Gastroesophageal sphincter (tissue), 4 donors: ENCODE data around the gene MZT1. TPM values are rescaled to one million over a fixed set of nuclear protein-coding genes. Genes with fewer than 3 reads are reported as not detected.
A peak's percentile ranks its signal among the peaks of the same experiment; 100 is the strongest.
"Not testable (repeated sequence)": the region's sequence is repeated elsewhere in the genome, so short reads cannot be mapped to it uniquely, and the experiment has no call there.

Experiments used
- ATAC-seq: fragments of 150-250 bp; one replicate; pipeline ENCODE4 v1.9.1; 2016; ENCODE audit warnings: mild to moderate bottlenecking, moderate library complexity
- H3K27ac ChIP-seq, 4 donors: fragments of 200-600 bp; sonication (generic) in 3 of 4; 1 replicate in 3 of 4; 2 replicates in 1 of 4; pipeline ENCODE4 v1.5.1; 2016 to 2019
- H3K27me3 ChIP-seq: fragments of 200-600 bp; sonication (generic); one replicate; pipeline ENCODE4 v1.5.1; 2019
- H3K36me3 ChIP-seq, 2 donors: fragments of 200-600 bp; sonication (generic); one replicate each; pipeline ENCODE4 v1.5.1; 2019; ENCODE audit warnings: control low read depth in 1 of 2
- H3K4me1 ChIP-seq, 3 donors: fragments of 200-600 bp; sonication (generic); 1 replicate in 2 of 3; 2 replicates in 1 of 3; pipeline ENCODE4 v1.5.1; 2016 to 2019; ENCODE audit warnings: control low read depth in 2 of 3
- H3K4me3 ChIP-seq, 2 donors: fragments of 200-600 bp; sonication (generic); one replicate each; pipeline ENCODE4 v1.5.1; 2019; ENCODE audit warnings: mild to moderate bottlenecking in 1 of 2, moderate library complexity in 1 of 2
- H3K9me3 ChIP-seq, 3 donors: fragments of 200-600 bp; sonication (generic); one replicate each; pipeline ENCODE4 v1.5.1; 2017 to 2019; ENCODE audit warnings: control low read depth in 2 of 3
- CTCF ChIP-seq, 4 experiments: fragments of 200-600 bp in 2 of 4; fragments of 450-650 bp in 2 of 4; sonication (generic) in 1 of 4; IDR thresholded peaks; one replicate each; pipeline ENCODE4 v1.5.1; 2017 to 2019; ENCODE audit warnings: antibody characterized with exemption in 4 of 4, mild to moderate bottlenecking in 2 of 4, moderate library complexity in 2 of 4
- EP300 ChIP-seq: sonication (generic); formaldehyde crosslinking; IDR thresholded peaks from one replicate; pipeline ENCODE4 v1.6.1; 2017; ENCODE audit warnings: antibody characterized with exemption, mild to moderate bottlenecking
- POLR2A ChIP-seq, 2 donors: fragments of 450-650 bp; IDR thresholded peaks; one replicate each; pipeline ENCODE4 v1.6.1; 2017; ENCODE audit warnings: antibody characterized with exemption in 2 of 2, mild to moderate bottlenecking in 2 of 2, moderate library complexity in 1 of 2
- POLR2AphosphoS5 ChIP-seq: sonication (generic); formaldehyde crosslinking; IDR thresholded peaks from one replicate; pipeline ENCODE4 v1.6.1; 2017; ENCODE audit warnings: antibody characterized with exemption
- WGBS, 2 donors: methylation state at CpG; one replicate each; pipeline ENCODE4 v1.1.5; 2018; ENCODE audit warnings: low coverage in 1 of 2; 5-methylcytosine and 5-hydroxymethylcytosine counted together
- total RNA-seq, 4 donors: library from RNA; depleted of rRNA; stranded (reverse); fragments of >200 nt; gene quantifications; one replicate each; pipeline ENCODE4 v1.1.0, GENCODE V29; 2016

Gene MZT1
- total RNA-seq, 4 donors from 2014 or later, result 4.7 to 12.1 (median 7.8) TPM

GRCh38 chr13:72728290-72728605 is 819 bp upstream of the MZT1 start:
- peaks cover 5 to 25% (median 10%) of the 10 kb centered on the region in 3 donors for H3K4me1 ChIP-seq
- ATAC-seq, result no peak
- TF ChIP-seq POLR2AphosphoS5 (no peak), EP300 (no peak), POLR2A (IDR thresholded peaks at IDR 0.05) (no peak), CTCF (IDR thresholded peaks at IDR 0.05) (no peak)
- H3K4me3 ChIP-seq, result peak overlapping the region; percentile 51 to 94
- no peaks in the 10 kb centered on the region for H3K9me3 ChIP-seq
- H3K27ac ChIP-seq, result peak overlapping the region in 3 of 4 donors; percentile 77 to 80 (median 77)
- H3K27me3 ChIP-seq, result no peaks in the 10 kb centered on the region
- H3K36me3 ChIP-seq, result no peaks in the 10 kb centered on the region
- WGBS, 2 donors, result 0 to 6% methylated on average over 1 to 2 of the region's 3 CpGs

- TF ChIP-seq POLR2AphosphoS5, result no peak
- no peak for TF ChIP-seq EP300
- TF ChIP-seq POLR2A (IDR thresholded peaks at IDR 0.05), result no peak
- no peak for TF ChIP-seq CTCF (IDR thresholded peaks at IDR 0.05)
- ATAC-seq, result peak; percentile 4
- Histone ChIP-seq H3K4me3 (peak overlapping the region; percentile 51 to 94), H3K36me3 (no peaks in the 10 kb centered on the region), H3K27ac (peak overlapping the region in 3 of 4 donors; percentile 77 to 80 (median 77)), H3K4me1 (peaks cover 5 to 25% (median 10%) of the 10 kb centered on the region in 3 donors), H3K27me3 (no peaks in the 10 kb centered on the region), H3K9me3 (no peaks in the 10 kb centered on the region)
- WGBS, 2 donors, result 4 to 10% methylated on average over 5 to 7 of the region's 49 CpGs
These were observed 558 bp downstream of the MZT1 start for GRCh38 chr13:72726726-72727416.

GRCh38 chr13:72726185-72726584 is 1.2 kb downstream of the MZT1 start:
- 73 to 82% methylated on average over 6 to 7 of the region's 15 CpGs for WGBS, 2 donors
- not testable (repeated sequence) for H3K27me3 ChIP-seq, H3K36me3 ChIP-seq, ATAC-seq, H3K27ac ChIP-seq, H3K9me3 ChIP-seq
- Histone ChIP-seq H3K4me3 (peak overlapping the region in 1 of 2 donors; percentile 94), H3K4me1 (peaks cover 5 to 25% (median 10%) of the 10 kb centered on the region in 3 donors)

- Histone ChIP-seq H3K4me3 (no peak overlapping the region), H3K36me3 (peaks cover 0 to 59% of the 10 kb centered on the region in 2 donors), H3K4me1 (no peaks in the 10 kb centered on the region), H3K9me3 (peaks cover 0 to 12% (median 0%) of the 10 kb centered on the region in 3 donors), H3K27ac (no peak overlapping the region), H3K27me3 (no peaks in the 10 kb centered on the region)
- TF ChIP-seq POLR2AphosphoS5 (no peak), CTCF (IDR thresholded peaks at IDR 0.05) (no peak), EP300 (no peak), POLR2A (IDR thresholded peaks at IDR 0.05) (no peak)
- ATAC-seq, result no peak
- WGBS, 2 donors, result 44 to 50% methylated on average over 2 to 3 of the region's 3 CpGs
These were observed 10.7 kb downstream of the MZT1 start for GRCh38 chr13:72716776-72717175.

- ATAC-seq, result no peak
- WGBS, 2 donors, result 43% methylated on average over 1 of the region's 1 CpG; no CpG with 5 or more reads in 1 of the 2 donors
- Histone ChIP-seq H3K27ac (no peak overlapping the region), H3K36me3 (peaks cover 0 to 1% of the 10 kb centered on the region in 2 donors), H3K4me1 (no peaks in the 10 kb centered on the region), H3K9me3 (peaks cover 0 to 4% (median 0%) of the 10 kb centered on the region in 3 donors), H3K4me3 (no peak overlapping the region), H3K27me3 (peaks cover 10% of the 10 kb centered on the region)
- TF ChIP-seq POLR2A (IDR thresholded peaks at IDR 0.05), result no peak
- no peak for TF ChIP-seq POLR2AphosphoS5
These were observed 26.9 kb downstream of the MZT1 start for GRCh38 chr13:72700509-72700908.

- Histone ChIP-seq H3K36me3 (no peaks in the 10 kb centered on the region), H3K27me3 (peaks cover 16% of the 10 kb centered on the region), H3K9me3 (no peaks in the 10 kb centered on the region), H3K4me3 (no peak overlapping the region), H3K4me1 (no peaks in the 10 kb centered on the region), H3K27ac (no peak overlapping the region)
- WGBS, 2 donors, result 76 to 93% methylated on average over 2 of the region's 2 CpGs
- no peak for ATAC-seq
- no peak for TF ChIP-seq POLR2A (IDR thresholded peaks at IDR 0.05)
- no peak for TF ChIP-seq POLR2AphosphoS5
- TF ChIP-seq EP300, result no peak
- TF ChIP-seq CTCF (IDR thresholded peaks at IDR 0.05), result no peak
These were observed 29.3 kb downstream of the MZT1 start for GRCh38 chr13:72698164-72698563.
